B cell (primary cell): ENCODE data around the gene ZNF669. TPM values are rescaled to one million over a fixed set of nuclear protein-coding genes. Genes with fewer than 3 reads are reported as not detected.

Experiments
- ATAC-seq: fragments of 200-7000 bp; cut with Tn5 transposase; one replicate; pipeline ENCODE4 v1.10.0; 2021; ENCODE audit warnings: low read depth, mild to moderate bottlenecking, moderate number of reproducible peaks, moderate library complexity
- CTCF ChIA-PET: fragments of 350-600 bp; sonication (Branson Sonifier 250); formaldehyde crosslinking; loops from one replicate; lab custom pipeline; 2021; ENCODE audit warnings: antibody characterized with exemption, inconsistent platforms; lab: Charles Lee
- POLR2A ChIA-PET: fragments of 350-600 bp; sonication (Branson Sonifier 250); formaldehyde crosslinking; loops from one replicate; lab custom pipeline; 2021; ENCODE audit warnings: antibody characterized with exemption; lab: Charles Lee
- DNase-seq: peaks from one replicate; pipeline ENCODE4 v3.0.0; 2013
- H2AFZ ChIP-seq: 2 replicates; pipeline ENCODE4 v1.6.1; 2012; ENCODE audit warnings: mild to moderate bottlenecking, low read depth, low read length; ENCODE audit not compliant: insufficient read depth, poor library complexity, severe bottlenecking
- H3K27ac ChIP-seq, 2 donors: 1 replicate in 1 of 2; 2 replicates in 1 of 2; pipeline ENCODE4 v1.5.1; 2012 to 2013; ENCODE audit warnings: low read length in 2 of 2, mild to moderate bottlenecking in 2 of 2, moderate library complexity in 1 of 2
- H3K27me3 ChIP-seq, 4 experiments: fragments of 200-600 bp in 1 of 4; sonication (generic) in 1 of 4; replicated peaks in 1 of 4; 1 replicate in 2 of 4; 2 replicates in 2 of 4; pipeline versions ENCODE4 v1.6.1 to v1.7.0; 2013 to 2016; ENCODE audit warnings: low read length in 3 of 4, mild to moderate bottlenecking in 2 of 4, mixed read lengths in 1 of 4, moderate library complexity in 1 of 4; ENCODE audit not compliant: insufficient read depth in 4 of 4, control insufficient read depth in 3 of 4; ENCODE audit errors: control extremely low read depth in 1 of 4
- H3K36me3 ChIP-seq, 2 experiments: replicated peaks in 1 of 2; 1 replicate in 1 of 2; 2 replicates in 1 of 2; pipeline versions ENCODE4 v1.6.1 to v1.7.1; 2013; ENCODE audit warnings: low read length in 1 of 2; ENCODE audit not compliant: insufficient read depth in 2 of 2, control insufficient read depth in 1 of 2; ENCODE audit errors: control extremely low read depth in 1 of 2, extremely low read depth in 1 of 2
- H3K4me1 ChIP-seq, 2 donors: fragments of 200-600 bp in 1 of 2; sonication (generic) in 1 of 2; 1 replicate in 1 of 2; 2 replicates in 1 of 2; pipeline versions ENCODE4 v1.5.1 to v1.6.1; 2013 to 2017; ENCODE audit warnings: low read length in 2 of 2; ENCODE audit not compliant: control insufficient read depth in 2 of 2, insufficient read depth in 2 of 2
- H3K4me2 ChIP-seq: replicated peaks from 2 replicates; pipeline ENCODE3; 2012; ENCODE audit warnings: mild to moderate bottlenecking, low read depth, low read length; ENCODE audit not compliant: poor library complexity, severe bottlenecking
- H3K4me3 ChIP-seq, 5 experiments: fragments of 200-600 bp in 1 of 5; sonication (generic) in 1 of 5; 1 replicate in 3 of 5; 2 replicates in 2 of 5; pipeline versions ENCODE4 v1.5.1 to v1.7.0; 2011 to 2016; ENCODE audit warnings: low read length in 4 of 5, mild to moderate bottlenecking in 4 of 5, low read depth in 2 of 5, control low read depth in 1 of 5, moderate library complexity in 1 of 5; ENCODE audit not compliant: insufficient read depth in 1 of 5; ENCODE audit errors: control extremely low read depth in 1 of 5, extremely low read depth in 1 of 5
- H3K79me2 ChIP-seq: fragments of 200-600 bp; sonication (generic); one replicate; pipeline ENCODE4 v1.6.0; 2016; ENCODE audit warnings: low read length; ENCODE audit not compliant: control insufficient read depth, insufficient read depth
- H3K9ac ChIP-seq: fragments of 200-600 bp; sonication (generic); 2 replicates; pipeline ENCODE4 v1.6.1; 2017; ENCODE audit warnings: mild to moderate bottlenecking, low read length, moderate library complexity
- H3K9me3 ChIP-seq, 3 donors: one replicate each; pipeline versions ENCODE4 v1.6.1 to v1.7.1; 2013; ENCODE audit warnings: low read length in 2 of 3; ENCODE audit not compliant: control insufficient read depth in 2 of 3, insufficient read depth in 1 of 3; ENCODE audit errors: control extremely low read depth in 1 of 3
- H4K20me1 ChIP-seq: 2 replicates; pipeline ENCODE4 v1.6.0; 2012; ENCODE audit warnings: mild to moderate bottlenecking, low read length; ENCODE audit not compliant: insufficient read depth, control insufficient read depth, poor library complexity, severe bottlenecking
- H3K27ac Mint-ChIP-seq: one replicate; pipeline ENCODE4 v1.8.0; 2021; ENCODE audit warnings: mixed read lengths
- H3K27me3 Mint-ChIP-seq: one replicate; pipeline ENCODE4 v1.8.0; 2021; ENCODE audit warnings: mixed read lengths
- H3K4me1 Mint-ChIP-seq: one replicate; pipeline ENCODE4 v1.8.0; 2021; ENCODE audit warnings: mixed read lengths
- H3K4me3 Mint-ChIP-seq: one replicate; pipeline ENCODE4 v1.8.0; 2021; ENCODE audit warnings: mixed read lengths
- H3K9me3 Mint-ChIP-seq: one replicate; pipeline ENCODE4 v1.8.0; 2022; ENCODE audit warnings: mixed read lengths; ENCODE audit not compliant: insufficient read depth
- CTCF ChIP-seq: fragments of 200-600 bp; IDR thresholded peaks from one replicate; pipeline ENCODE4 v1.8.0; 2022; ENCODE audit warnings: antibody characterized with exemption, mild to moderate bottlenecking
- EZH2 ChIP-seq: IDR thresholded peaks from 2 replicates; pipeline ENCODE4 v1.6.1; 2012; ENCODE audit warnings: borderline replicate concordance, low read depth, mild to moderate bottlenecking, moderate library complexity, low read length; ENCODE audit not compliant: insufficient read depth, poor library complexity, severe bottlenecking
- WGBS: methylation state at CpG from one replicate; pipeline ENCODE4 v1.1.5; 2013; ENCODE audit warnings: missing lambda C conversion rate; ENCODE audit not compliant: insufficient coverage; 5-methylcytosine and 5-hydroxymethylcytosine counted together
- intact Hi-C: fragments of 100-400 bp; cut with micrococcal nuclease; formaldehyde crosslinking; loops from one replicate; pipeline ENCODE4 v1.10.0; 2022
- polyA plus RNA-seq: library from polyadenylated mRNA; depleted of rRNA; stranded (reverse); fragments of >200 nt; gene quantifications from 2 replicates; pipeline ENCODE4 v1.2.3, GENCODE V29; 2012
- total RNA-seq, 2 donors: library from RNA; stranded (reverse); fragments of 120-200 nt in 1 of 2; gene quantifications; 1 replicate in 1 of 2; 2 replicates in 1 of 2; pipeline versions ENCODE4 v1.2.3 to v1.2.4, GENCODE V29; 2013 to 2022

ZNF669 gene
- total and polyA plus RNA-seq, 2 donors (not counting 1 experiment from before 2014, with no cell fraction given): 16.3 to 20.8 TPM

- TF ChIP-seq CTCF (no peak), EZH2 (no peak)
- ChIA-PET POLR2A (no interaction called here), CTCF (no interaction called here)
- Histone ChIP-seq H3K27ac (no peak overlapping the region), H3K36me3 (peaks cover 15 to 33% of the 10 kb centered on the region in 2 experiments), H3K4me1 (no peaks in the 10 kb centered on the region), H3K4me3 (no peak overlapping the region), H3K9ac (no peak overlapping the region), H3K4me2 (no peak overlapping the region), H4K20me1 (no peaks in the 10 kb centered on the region), H3K79me2 (no peaks in the 10 kb centered on the region), H2AFZ (no peak overlapping the region), H3K27me3 (no peaks in the 10 kb centered on the region), H3K9me3 (peaks cover 13 to 42% (median 40%) of the 10 kb centered on the region in 3 donors)
- H3K4me3 Mint-ChIP-seq: no peak overlapping the region
- WGBS: 98% methylated on average over 5 of the region's 5 CpGs
- ATAC-seq (no peak), DNase-seq (no peak)
- intact Hi-C loops: no loop called here
- H3K27me3 Mint-ChIP-seq: no peaks in the 10 kb centered on the region
- H3K4me1 Mint-ChIP-seq: no peaks in the 10 kb centered on the region
- H3K27ac Mint-ChIP-seq: no peak overlapping the region
- peaks cover 37% of the 10 kb centered on the region for H3K9me3 Mint-ChIP-seq
These were observed 7.2 kb downstream of the ZNF669 start for GRCh38 chr1:247096958-247097357.

GRCh38 chr1:247096544-247096943, 7.6 kb downstream of the ZNF669 start:
- Mint-ChIP-seq H3K27ac (no peak overlapping the region), H3K4me3 (no peak overlapping the region), H3K9me3 (peaks cover 32% of the 10 kb centered on the region), H3K27me3 (no peaks in the 10 kb centered on the region), H3K4me1 (no peaks in the 10 kb centered on the region)
- ChIA-PET POLR2A (no interaction called here), CTCF (no interaction called here)
- intact Hi-C loops: no loop called here
- H3K4me3 ChIP-seq: no peak overlapping the region
- H3K4me1 ChIP-seq: no peaks in the 10 kb centered on the region
- peaks cover 12 to 40% (median 39%) of the 10 kb centered on the region in 3 donors for H3K9me3 ChIP-seq
- no peak overlapping the region for H2AFZ ChIP-seq
- DNase-seq (no peak), ATAC-seq (no peak)
- H3K9ac ChIP-seq: no peak overlapping the region
- H3K27me3 ChIP-seq: no peaks in the 10 kb centered on the region
- no peak overlapping the region for H3K4me2 ChIP-seq
- H3K79me2 ChIP-seq: no peaks in the 10 kb centered on the region
- peaks cover 13 to 28% of the 10 kb centered on the region in 2 experiments for H3K36me3 ChIP-seq
- H4K20me1 ChIP-seq: no peaks in the 10 kb centered on the region
- WGBS: 97% methylated on average over 3 of the region's 5 CpGs
- H3K27ac ChIP-seq: no peak overlapping the region
- TF ChIP-seq CTCF (no peak), EZH2 (no peak)
